Measurements from ENCODE around the gene C1orf174. TPM values are rescaled to one million over a fixed set of nuclear protein-coding genes. Genes with fewer than 3 reads are reported as not detected.

The C1orf174 gene
- total and polyA plus RNA-seq, 2 of the 4 experiments (the other 2 are of a cell fraction): 26.7 to 45.7 TPM

- TF ChIP-seq RCOR1 (IDR thresholded peaks at IDR 0.05; ENCODE audit: insufficient replicate concordance, low read length): no peak
Observed at GRCh38 chr1:3904006-3904842, 4.2 kb upstream of the C1orf174 start (continued).

GRCh38 chr1:3903141-3904005 lies 3.3 kb upstream of the C1orf174 start:
- Histone ChIP-seq H3K18ac (ENCODE audit: low read depth, low read length) (no peak overlapping the region), H3K9ac (ENCODE audit: low read depth, low read length) (no peak overlapping the region), H2BK20ac (ENCODE audit: low read depth, low read length) (no peak overlapping the region), H2BK15ac (ENCODE audit: low read depth, low read length) (no peak overlapping the region), H4K8ac (ENCODE audit: low read depth in 2 of 2, low read length in 2 of 2) (no peak overlapping the region), H4K20me1 (ENCODE audit: insufficient read depth, low read length) (no peaks in the 10 kb centered on the region), H3K56ac (ENCODE audit: extremely low read depth, insufficient read depth, low read length) (no peak overlapping the region), H3K4ac (ENCODE audit: low read depth, low read length) (no peak overlapping the region), H2BK120ac (ENCODE audit: low read depth, low read length) (no peak overlapping the region), H3K27me3 (ENCODE audit: control insufficient read depth, insufficient read depth, low read length) (no peaks in the 10 kb centered on the region), H3K14ac (replicated peaks; ENCODE audit: low read depth, low read length) (no peak overlapping the region), H4K91ac (ENCODE audit: insufficient read depth, low read depth, low read length) (no peak overlapping the region), H3K4me1 (ENCODE audit: control insufficient read depth, insufficient read depth, low read length) (no peaks in the 10 kb centered on the region), H3K4me2 (ENCODE audit: low read depth, low read length) (no peak overlapping the region), H3K27ac (ENCODE audit: insufficient read depth, low read length) (no peak overlapping the region), H4K5ac (ENCODE audit: low read depth, low read length) (no peak overlapping the region), H3K9me1 (ENCODE audit: insufficient read depth, low read length) (no peaks in the 10 kb centered on the region; the same call in 1 of the 2 replicates), H2BK5ac (ENCODE audit: low read depth, low read length, poor library complexity, severe bottlenecking) (no peak overlapping the region), H2AFZ (replicated peaks; ENCODE audit: low read length, poor library complexity) (peak overlapping the region; percentile 18), H2AK9ac (replicated peaks; ENCODE audit: low read depth, low read length, poor library complexity) (no peak overlapping the region), H3K36me3 (ENCODE audit: control insufficient read depth, insufficient read depth, low read length) (no peaks in the 10 kb centered on the region), H3K79me1 (ENCODE audit: low read depth in 1 of 2, low read length in 2 of 2) (peaks cover 0 to 8% of the 10 kb centered on the region in 2 experiments; a peak in 1 of 4 replicates), H3K9me3 (ENCODE audit: control insufficient read depth, insufficient read depth, low read length) (no peaks in the 10 kb centered on the region), H3K23ac (ENCODE audit: low read depth, low read length) (no peak overlapping the region), H3K4me3 (ENCODE audit: insufficient read depth, low read depth, low read length) (no peak overlapping the region), H2AK5ac (ENCODE audit: low read depth, low read length) (no peak overlapping the region)
- WGBS, 2 experiments (ENCODE audit: extremely low coverage in 2 of 2, insufficient read length in 1 of 2): 60% methylated on average over 5 of the region's 16 CpGs; no CpG with 5 or more reads in 1 of the 2 experiments
- dilution Hi-C loops (cut with HindIII; ENCODE audit: low sequenced_read_pairs, unreplicated experiment) (no loop called here), in situ Hi-C loops (cut with MboI; ENCODE audit: low sequenced_read_pairs) (loop anchor here (25.0 kb wide), 1 partner anchor 2009 kb away; no protein-coding TSS in a partner anchor), intact Hi-C loops (cut with micrococcal nuclease) (no loop called here)
- ATAC-seq (ENCODE audit: low read depth) (no peak), DNase-seq (no peak)
- BruUV-seq (replicated peaks): no TSS peak
- TF ChIP-seq MXI1 (IDR thresholded peaks at IDR 0.05; ENCODE audit: borderline replicate concordance, low read depth, low read length) (no peak), SMC3 (IDR thresholded peaks at IDR 0.05; ENCODE audit: low read depth, low read length) (no peak), CEBPB (IDR thresholded peaks at IDR 0.05; ENCODE audit: low read depth, low read length) (no peak), RAD21 (IDR thresholded peaks at IDR 0.05; ENCODE audit: low read length) (no peak), CHD1 (IDR thresholded peaks at IDR 0.05; ENCODE audit: low read depth, low read length) (no peak), MAZ (IDR thresholded peaks at IDR 0.05; ENCODE audit: borderline replicate concordance, low read depth, low read length) (no peak), ELK1 (IDR thresholded peaks at IDR 0.05; ENCODE audit: borderline replicate concordance, low read depth, low read length) (no peak)
- ChIA-PET CTCF (interaction anchor here (1.1 kb wide), 1 partner anchor 45 kb away, joined by 4 read pairs; no protein-coding TSS in a partner anchor), POLR2A (ENCODE audit: unreplicated experiment) (no interaction called here)

Data from IMR-90 (cell line).